ENCODE results near the gene SPEF2. TPM values are rescaled to one million over a fixed set of nuclear protein-coding genes. Genes with fewer than 3 reads are reported as not detected.

Gene SPEF2
- total and polyA plus RNA-seq, 9 of the 15 experiments (the other 6 are each of a cell fraction or from before 2014, with no cell fraction given), result 0.11 to 0.62 (median 0.20) TPM; not detected in 2

GRCh38 chr5:35821513-35821912 lies 203.8 kb downstream of the SPEF2 start:
- Histone ChIP-seq H3K9me3 (replicated peaks; ENCODE audit: control insufficient read depth, insufficient read depth, low read depth, low read length) (no peaks in the 10 kb centered on the region), H3K9me1 (ENCODE audit: control insufficient read depth, insufficient read depth, low read length) (no peaks in the 10 kb centered on the region), H3K27ac (ENCODE audit: extremely low read depth, low read depth, low read length) (no peak overlapping the region), H3K4me1 (replicated peaks in 1 of 2; ENCODE audit: control insufficient read depth in 2 of 2, insufficient read depth in 2 of 2, low read length in 2 of 2) (no peaks in the 10 kb centered on the region), H2AFZ (ENCODE audit: low read depth, low read length) (no peak overlapping the region), H3K79me2 (ENCODE audit: control insufficient read depth, insufficient read depth, low read length) (no peaks in the 10 kb centered on the region), H3K4me3 (no peak overlapping the region), H3K27me3 (ENCODE audit: control insufficient read depth in 2 of 2, insufficient read depth in 2 of 2, low read length in 2 of 2) (no peaks in the 10 kb centered on the region), H3K36me3 (ENCODE audit: control insufficient read depth, insufficient read depth, low read length) (no peaks in the 10 kb centered on the region), H3K9ac (ENCODE audit: insufficient read depth in 1 of 2, low read depth in 2 of 2, low read length in 2 of 2) (no peak overlapping the region), H4K20me1 (replicated peaks; ENCODE audit: control insufficient read depth, insufficient read depth, low read length) (no peaks in the 10 kb centered on the region), H3K4me2 (ENCODE audit: insufficient read depth, low read length) (no peak overlapping the region)
- no peak for TF ChIP-seq ZBTB43 (CRISPR knock-in tag; IDR thresholded peaks at IDR 0.05)
- TF ChIP-seq CREB1 (IDR thresholded peaks at IDR 0.05), result no peak
- no peak for TF ChIP-seq CREB1 (CRISPR knock-in tag; IDR thresholded peaks at IDR 0.05)
- no peak for TF ChIP-seq ZNF696 (CRISPR knock-in tag; conservative IDR thresholded peaks at IDR 0.05)
- TF ChIP-seq TRIM28 (IDR thresholded peaks at IDR 0.05), result no peak
- no peak for TF ChIP-seq HMBOX1 (IDR thresholded peaks at IDR 0.05)
- no peak for TF ChIP-seq KLF13 (tag; IDR thresholded peaks at IDR 0.05; ENCODE audit: borderline replicate concordance, low read depth)
- no peak for TF ChIP-seq KHSRP (IDR thresholded peaks at IDR 0.05)
- TF ChIP-seq CC2D1A (IDR thresholded peaks at IDR 0.05), result no peak
- TF ChIP-seq ZBTB17 (CRISPR knock-in tag; IDR thresholded peaks at IDR 0.05), result no peak
- TF ChIP-seq MCM7 (IDR thresholded peaks at IDR 0.05), result no peak
- no peak for TF ChIP-seq ZNF224 (CRISPR knock-in tag; IDR thresholded peaks at IDR 0.05)
- TF ChIP-seq THAP12 (CRISPR knock-in tag; IDR thresholded peaks at IDR 0.05), result no peak
- no peak for ATAC-seq
- BruUV-seq (replicated peaks), result no TSS peak
- no peak for DNase-seq (ENCODE audit: extremely low read depth in 1 of 4, low spot score in 3 of 4)
- ChIA-PET CTCF (ENCODE audit: low intra/inter-chr PET ratio) (no interaction called here), POLR2A (no interaction called here)
- no peak for FAIRE-seq
- intact Hi-C loops (cut with micrococcal nuclease), result no loop called here
- in situ Hi-C loops (cut with MboI), result no loop called here
- 3% methylated on average over 2 of the region's 2 CpGs for WGBS (ENCODE audit: insufficient coverage, low coverage, missing lambda C conversion rate)
